Measurements from ENCODE around the gene ELMOD1. TPM values are rescaled to one million over a fixed set of nuclear protein-coding genes. Genes with fewer than 3 reads are reported as not detected.

Gene ELMOD1
- total RNA-seq (2022; extraction: Qiagen RNA extraction): 0.11 to 0.24 TPM (median 0.12 TPM) in 5 replicates

DNA sequence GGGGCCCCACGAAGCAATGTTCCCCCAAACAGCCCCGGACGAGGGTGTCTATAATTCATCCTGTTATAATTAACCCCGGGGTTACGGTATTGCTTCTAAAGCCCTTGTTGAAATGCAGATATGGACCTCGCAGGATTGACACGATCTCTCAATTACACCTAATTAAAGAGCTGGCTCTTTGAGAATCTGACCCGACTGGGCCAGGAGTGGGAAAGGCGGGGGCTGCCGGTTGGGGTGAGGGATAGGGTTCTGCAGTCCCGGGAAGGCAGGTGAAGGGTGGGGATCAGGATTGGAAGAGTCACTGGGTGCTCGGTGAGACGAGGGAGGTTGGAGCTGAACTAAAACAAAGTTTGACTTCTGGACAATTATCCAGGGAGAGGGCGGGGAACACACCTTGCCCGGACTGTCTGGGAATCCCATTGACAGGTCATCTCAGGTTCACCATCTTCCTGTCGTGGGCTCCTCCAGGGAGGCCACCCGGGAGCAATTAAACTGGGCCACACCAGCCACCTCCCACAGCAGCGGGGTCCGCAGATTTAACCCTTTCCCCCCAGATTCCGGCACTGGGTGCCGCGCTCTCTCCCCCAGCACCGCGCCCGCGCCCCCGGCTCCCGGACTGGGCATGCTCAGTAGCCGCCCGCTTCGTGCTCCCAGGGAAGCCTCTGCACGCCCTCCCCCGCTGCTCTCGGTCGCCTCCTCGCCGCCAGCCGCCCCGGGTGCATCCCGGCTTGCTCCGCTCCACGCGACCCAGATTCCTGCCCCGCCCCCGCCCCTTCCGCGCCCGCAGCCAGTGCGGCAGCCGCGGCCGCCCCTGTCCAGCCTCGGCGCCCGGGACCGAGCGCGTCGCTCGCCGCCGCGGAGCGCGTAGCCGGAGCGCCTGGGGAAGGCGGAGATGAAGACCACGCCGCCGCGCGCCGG is at the start of gene ELMOD1:
Gene ELMOD1, plus strand, starts transcription at position 688 of the 918 bp plus-strand sequence. CDS start 27,043 bp downstream, outside the sequence.

DNA sequence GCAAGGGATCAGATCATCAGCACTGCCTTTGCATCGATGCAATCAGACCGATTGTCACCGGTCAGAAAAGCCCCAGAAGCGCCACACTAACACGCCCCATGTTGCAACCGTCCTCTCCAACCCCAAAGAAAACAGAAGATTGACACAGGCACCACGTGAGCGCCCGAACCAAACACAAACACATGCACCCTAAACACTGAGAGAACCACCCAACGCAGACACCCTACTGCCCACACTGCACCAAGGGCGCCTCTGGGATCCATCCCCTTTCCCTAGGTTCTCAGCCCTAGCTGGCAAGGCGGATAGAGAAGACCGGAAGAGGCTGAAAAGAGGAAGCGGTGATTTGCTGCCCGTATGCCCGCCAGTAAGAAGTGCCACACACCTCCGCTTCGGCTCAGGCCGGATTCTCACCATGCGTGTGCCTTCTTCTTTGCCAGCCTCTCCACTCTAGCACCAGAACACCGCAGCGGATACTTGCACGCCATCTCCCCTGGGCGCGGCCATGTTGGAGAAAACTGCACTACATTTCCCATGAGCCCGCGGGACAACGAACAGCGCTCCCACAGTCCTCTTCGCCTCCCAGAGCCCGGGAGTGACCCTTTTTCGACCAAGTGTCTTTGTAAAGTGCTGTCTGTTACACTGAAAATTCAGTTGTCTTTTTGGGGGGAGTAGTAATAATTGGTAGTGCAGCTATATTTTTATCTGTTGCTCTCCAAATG is 25.6 kb upstream of the ELMOD1 start, which contains the start of gene ALKBH8:
Gene ALKBH8, minus strand, starts transcription at position 517 of the 719 bp plus-strand sequence. CDS start 4,842 bp downstream, outside the sequence.

DNA sequence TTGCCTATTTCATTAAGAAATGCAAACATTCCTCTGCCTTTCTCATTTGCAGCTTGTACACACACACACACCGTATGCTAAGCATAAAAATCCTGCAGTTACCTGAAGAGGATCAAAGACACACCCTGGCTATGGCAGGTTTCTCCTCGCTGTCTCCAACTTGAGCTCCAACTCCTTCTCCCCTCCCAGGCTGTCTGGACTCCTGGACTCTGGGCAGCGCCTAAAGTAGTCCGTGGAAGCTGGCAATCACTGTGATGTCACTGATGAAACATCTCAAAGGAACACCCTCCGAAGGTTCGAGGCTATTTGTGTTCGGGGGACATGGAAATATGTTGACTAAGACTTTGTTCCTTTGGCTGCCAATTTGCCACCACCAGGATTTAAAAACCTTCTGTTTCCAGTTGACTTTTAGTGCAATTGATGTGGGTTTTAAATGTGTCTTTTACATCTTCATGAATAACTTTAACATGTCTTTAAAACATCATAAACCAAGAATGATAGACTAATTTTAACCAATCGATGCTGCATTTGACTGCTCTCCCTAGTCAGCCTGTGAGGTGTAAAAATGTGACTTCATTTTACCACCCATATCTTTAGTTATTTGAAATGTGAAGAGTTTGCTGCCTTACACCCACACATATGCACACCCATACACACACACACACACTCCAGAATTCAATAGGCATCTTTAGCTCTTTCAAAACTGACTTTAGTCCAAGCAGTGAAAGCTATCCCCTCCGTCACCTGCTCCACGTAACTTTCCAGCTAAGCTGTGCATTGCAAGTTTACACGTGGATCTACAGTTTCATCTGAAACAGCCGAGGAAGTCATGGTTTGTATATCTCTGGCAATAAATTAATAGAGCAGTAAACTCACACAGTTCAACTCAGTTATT is 121.2 kb downstream of the ELMOD1 start, which contains the start of gene SLN:
Gene SLN, minus strand, starts transcription at position 196 of the 895 bp plus-strand sequence.

Other genes with a start within 250 kb of the ELMOD1 start
- 3.5 to 4.2 TPM (median 4.0 TPM) in 5 replicates for gene CWF19L2, start 133.3 kb upstream of the ELMOD1 start, total RNA-seq (2022; extraction: Qiagen RNA extraction)
- 5.8 to 8.3 TPM (median 7.3 TPM) in 5 replicates for gene ALKBH8, start 25.4 kb upstream of the ELMOD1 start, total RNA-seq (2022; extraction: Qiagen RNA extraction)
- 1.6 to 2.8 TPM (median 2.0 TPM) in 5 replicates for gene SLN, start 120.9 kb downstream of the ELMOD1 start, total RNA-seq (2022; extraction: Qiagen RNA extraction)